HS-27A (cell line): Measurements from ENCODE around the gene KASH5.
"Not testable (repeated sequence)": the region's sequence is repeated elsewhere in the genome, so short reads cannot be mapped to it uniquely, and the experiment has no call there.

Experiments used
- DNase-seq: peaks from one replicate; pipeline ENCODE4 v3.0.0-alpha.2; 2012; ENCODE audit warnings: low read depth, missing footprints

KASH5 gene

GRCh38 chr19:49436381-49437017, 48.5 kb downstream of the KASH5 start:
- DNase-seq, result no peak

- DNase-seq, result no peak
These were observed 49.2 kb downstream of the KASH5 start for GRCh38 chr19:49437231-49437630.

- no peak for DNase-seq
These were observed 50.2 kb downstream of the KASH5 start for GRCh38 chr19:49438261-49438660.

- no peak for DNase-seq
These were observed 51.8 kb downstream of the KASH5 start for GRCh38 chr19:49439836-49440235.

GRCh38 chr19:49440439-49441209, 52.6 kb downstream of the KASH5 start:
- DNase-seq, result no peak

- no peak for DNase-seq
These were observed 53.3 kb downstream of the KASH5 start, which contains the start of gene SLC17A7 for GRCh38 chr19:49441210-49441959. Gene SLC17A7, minus strand, starts transcription at chr19:49441527. Its CDS starts 148 bp downstream, at chr19:49441379.

GRCh38 chr19:49441960-49442350, 53.9 kb downstream of the KASH5 start:
- DNase-seq, result no peak

- DNase-seq, result no peak
These were observed 54.3 kb downstream of the KASH5 start for GRCh38 chr19:49442354-49442753.

- DNase-seq, result peak; percentile 89
These were observed 54.8 kb downstream of the KASH5 start for GRCh38 chr19:49442771-49443365.

- peak; percentile 89 for DNase-seq
These were observed 55.5 kb downstream of the KASH5 start for GRCh38 chr19:49443366-49444099.

GRCh38 chr19:49444100-49444700, 56.2 kb downstream of the KASH5 start:
- DNase-seq, result not testable (repeated sequence)

GRCh38 chr19:49445997-49446396, 57.9 kb downstream of the KASH5 start:
- no peak for DNase-seq

- no peak for DNase-seq
These were observed 59.7 kb downstream of the KASH5 start for GRCh38 chr19:49447485-49448431.

GRCh38 chr19:49448432-49448786, 60.4 kb downstream of the KASH5 start:
- no peak for DNase-seq

- DNase-seq, result no peak
These were observed 62.4 kb downstream of the KASH5 start for GRCh38 chr19:49450405-49450804.

- peak; percentile 99 for DNase-seq
These were observed 63.6 kb downstream of the KASH5 start, which contains the start of gene PIH1D1 for GRCh38 chr19:49451430-49452181. Gene PIH1D1, minus strand, starts transcription at chr19:49451814. Its CDS starts 240 bp downstream, at chr19:49451574.

GRCh38 chr19:49453013-49453756, 65.1 kb downstream of the KASH5 start, which contains the start of gene ALDH16A1:
Gene ALDH16A1, plus strand, starts transcription at chr19:49453225. Its CDS starts 107 bp downstream, at chr19:49453332.
- DNase-seq, result peak; percentile 98

- no peak for DNase-seq
These were observed 65.8 kb downstream of the KASH5 start for GRCh38 chr19:49453757-49454240.
